CD14-positive monocyte (primary cell): ENCODE measurements around the gene POLG2. TPM values are rescaled to one million over a fixed set of nuclear protein-coding genes. Genes with fewer than 3 reads are reported as not detected.

Experiments used
- DNase-seq, 3 donors: peaks; one replicate each; pipeline ENCODE4 v3.0.0-alpha.2; 2011 to 2022
- H2AFZ ChIP-seq: 2 replicates; pipeline ENCODE4 v1.6.0; 2012; ENCODE audit warnings: mild to moderate bottlenecking, low read depth, low read length, inconsistent platforms; ENCODE audit not compliant: insufficient read depth, poor library complexity, severe bottlenecking
- H3K27ac ChIP-seq, 2 donors: 1 replicate in 1 of 2; 2 replicates in 1 of 2; pipeline ENCODE4 v1.5.1; 2012 to 2013; ENCODE audit warnings: low read length in 2 of 2, control low read depth in 1 of 2, inconsistent platforms in 1 of 2, low read depth in 1 of 2, mild to moderate bottlenecking in 1 of 2
- H3K27me3 ChIP-seq, 2 donors: one replicate each; pipeline versions ENCODE4 v1.6.0 to v1.6.1; 2011 to 2013; ENCODE audit warnings: low read length in 2 of 2; ENCODE audit not compliant: control insufficient read depth in 2 of 2, insufficient read depth in 2 of 2
- H3K36me3 ChIP-seq, 2 donors: replicated peaks in 1 of 2; 1 replicate in 1 of 2; 2 replicates in 1 of 2; pipeline versions ENCODE4 v1.5.1 to v1.6.1; 2012 to 2013; ENCODE audit warnings: low read length in 2 of 2, control low read depth in 1 of 2, inconsistent platforms in 1 of 2, mild to moderate bottlenecking in 1 of 2; ENCODE audit not compliant: insufficient read depth in 2 of 2, control insufficient read depth in 1 of 2
- H3K4me1 ChIP-seq, 2 donors: 1 replicate in 1 of 2; 2 replicates in 1 of 2; pipeline versions ENCODE4 v1.5.1 to v1.6.1; 2012 to 2013; ENCODE audit warnings: low read length in 2 of 2, control low read depth in 1 of 2, inconsistent platforms in 1 of 2, mild to moderate bottlenecking in 1 of 2, moderate library complexity in 1 of 2; ENCODE audit not compliant: insufficient read depth in 2 of 2, control insufficient read depth in 1 of 2
- H3K4me2 ChIP-seq: replicated peaks from 2 replicates; pipeline ENCODE3; 2012; ENCODE audit warnings: low read length, moderate library complexity, mild to moderate bottlenecking; ENCODE audit not compliant: poor library complexity, severe bottlenecking; ENCODE audit errors: extremely low read depth
- H3K4me3 ChIP-seq, 3 experiments: fragments of 200-600 bp in 1 of 3; sonication (generic) in 1 of 3; replicated peaks in 1 of 3; 1 replicate in 2 of 3; 2 replicates in 1 of 3; pipeline ENCODE4 v1.5.1; 2011 to 2013; ENCODE audit warnings: low read length in 3 of 3, mild to moderate bottlenecking in 3 of 3, control low read depth in 2 of 3, low read depth in 2 of 3, inconsistent platforms in 1 of 3, moderate library complexity in 1 of 3
- H3K79me2 ChIP-seq: 2 replicates; pipeline ENCODE4 v1.6.0; 2012; ENCODE audit warnings: mild to moderate bottlenecking, control low read depth, inconsistent platforms, low read length, moderate library complexity; ENCODE audit not compliant: insufficient read depth
- H3K9ac ChIP-seq: 2 replicates; pipeline ENCODE4 v1.6.0; 2017; ENCODE audit warnings: low read length, mild to moderate bottlenecking; ENCODE audit not compliant: insufficient read depth, poor library complexity, severe bottlenecking
- H3K9me3 ChIP-seq, 2 donors: replicated peaks in 1 of 2; 1 replicate in 1 of 2; 2 replicates in 1 of 2; pipeline versions ENCODE4 v1.5.1 to v1.6.1; 2012 to 2013; ENCODE audit warnings: low read length in 2 of 2, control low read depth in 1 of 2; ENCODE audit not compliant: control insufficient read depth in 1 of 2, insufficient read depth in 1 of 2
- H4K20me1 ChIP-seq: 2 replicates; pipeline ENCODE4 v1.6.0; 2012; ENCODE audit warnings: mild to moderate bottlenecking, low read length, control low read depth, moderate library complexity; ENCODE audit not compliant: insufficient read depth
- H3K27ac Mint-ChIP-seq, 7 donors: one replicate each; pipeline ENCODE4 v1.8.0; 2020; ENCODE audit warnings: mild to moderate bottlenecking in 7 of 7, mixed read lengths in 7 of 7, moderate library complexity in 6 of 7, inconsistent platforms in 2 of 7
- H3K27me3 Mint-ChIP-seq, 3 donors: one replicate each; pipeline ENCODE4 v1.8.0; 2021 to 2022; ENCODE audit warnings: low read depth in 3 of 3, mild to moderate bottlenecking in 3 of 3, mixed read lengths in 3 of 3, moderate library complexity in 3 of 3, inconsistent platforms in 1 of 3
- H3K36me3 Mint-ChIP-seq, 2 donors: one replicate each; pipeline ENCODE4 v1.8.0; 2020; ENCODE audit warnings: mixed read lengths in 2 of 2, inconsistent platforms in 1 of 2, mild to moderate bottlenecking in 1 of 2
- H3K4me1 Mint-ChIP-seq: one replicate; pipeline ENCODE4 v1.8.0; 2020; ENCODE audit warnings: mild to moderate bottlenecking, mixed read lengths
- H3K4me3 Mint-ChIP-seq, 2 donors: one replicate each; pipeline ENCODE4 v1.8.0; 2020; ENCODE audit warnings: mild to moderate bottlenecking in 2 of 2, mixed read lengths in 2 of 2, moderate library complexity in 1 of 2
- H3K9me3 Mint-ChIP-seq, 7 donors: one replicate each; pipeline ENCODE4 v1.8.0; 2020 to 2022; ENCODE audit warnings: mixed read lengths in 7 of 7, mild to moderate bottlenecking in 6 of 7, moderate library complexity in 6 of 7, inconsistent platforms in 2 of 7
- WGBS: methylation state at CpG from one replicate; pipeline ENCODE4 v1.1.5; 2013; ENCODE audit warnings: missing lambda C conversion rate; ENCODE audit not compliant: insufficient coverage; 5-methylcytosine and 5-hydroxymethylcytosine counted together
- intact Hi-C, 2 donors: fragments of 100-400 bp; cut with micrococcal nuclease; formaldehyde crosslinking; loops; one replicate each; pipeline versions ENCODE4 v1.15.0 to v1.15.1; 2023
- polyA plus RNA-seq, 3 donors: library from polyadenylated mRNA; depleted of rRNA in 1 of 3; unstranded in 2 of 3; stranded (reverse) in 1 of 3; fragments of 300-500 nt in 2 of 3; fragments of >200 nt in 1 of 3; fragmentation: Illumina TruSeq in 2 of 3; gene quantifications; 1 replicate in 2 of 3; 2 replicates in 1 of 3; pipeline ENCODE4 v1.2.3, GENCODE V29; 2012 to 2021
- TF ChIP-seq, protein P1 (sequence below): fragments of 200-600 bp; IDR thresholded peaks from one replicate; pipeline ENCODE4 v1.8.0; 2022; ENCODE audit warnings: antibody characterized with exemption, mild to moderate bottlenecking

Gene POLG2
- polyA plus RNA-seq, 3 donors: 0.85 to 15.8 (median 1.7) TPM

DNA sequence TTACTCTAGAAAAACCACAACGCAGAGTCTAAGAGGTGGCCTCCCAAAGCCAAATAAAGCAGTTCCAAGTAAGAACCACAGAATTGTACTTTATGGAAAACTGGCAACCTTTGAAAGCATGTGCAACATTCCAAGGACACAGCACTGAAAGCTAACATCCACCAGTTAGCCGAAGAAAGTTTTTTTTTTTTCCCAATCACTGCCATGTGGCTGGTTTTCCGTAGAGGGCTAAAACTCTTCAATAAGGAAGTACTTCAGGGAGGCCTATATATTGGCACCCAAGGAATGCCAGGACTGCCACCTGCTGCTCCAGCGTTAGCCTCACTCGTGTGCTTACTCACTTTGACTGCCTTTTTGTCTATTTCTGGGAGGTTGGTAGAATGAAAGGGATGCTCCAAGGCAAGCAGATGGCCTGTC lies 35.1 kb upstream of the POLG2 start:
- H3K4me1 Mint-ChIP-seq: no peaks in the 10 kb centered on the region
- TF ChIP-seq, protein P1, sequence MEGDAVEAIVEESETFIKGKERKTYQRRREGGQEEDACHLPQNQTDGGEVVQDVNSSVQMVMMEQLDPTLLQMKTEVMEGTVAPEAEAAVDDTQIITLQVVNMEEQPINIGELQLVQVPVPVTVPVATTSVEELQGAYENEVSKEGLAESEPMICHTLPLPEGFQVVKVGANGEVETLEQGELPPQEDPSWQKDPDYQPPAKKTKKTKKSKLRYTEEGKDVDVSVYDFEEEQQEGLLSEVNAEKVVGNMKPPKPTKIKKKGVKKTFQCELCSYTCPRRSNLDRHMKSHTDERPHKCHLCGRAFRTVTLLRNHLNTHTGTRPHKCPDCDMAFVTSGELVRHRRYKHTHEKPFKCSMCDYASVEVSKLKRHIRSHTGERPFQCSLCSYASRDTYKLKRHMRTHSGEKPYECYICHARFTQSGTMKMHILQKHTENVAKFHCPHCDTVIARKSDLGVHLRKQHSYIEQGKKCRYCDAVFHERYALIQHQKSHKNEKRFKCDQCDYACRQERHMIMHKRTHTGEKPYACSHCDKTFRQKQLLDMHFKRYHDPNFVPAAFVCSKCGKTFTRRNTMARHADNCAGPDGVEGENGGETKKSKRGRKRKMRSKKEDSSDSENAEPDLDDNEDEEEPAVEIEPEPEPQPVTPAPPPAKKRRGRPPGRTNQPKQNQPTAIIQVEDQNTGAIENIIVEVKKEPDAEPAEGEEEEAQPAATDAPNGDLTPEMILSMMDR: no peak
- WGBS: no CpG with 5 or more reads among the region's 5 CpGs
- H3K9me3 Mint-ChIP-seq: no peaks in the 10 kb centered on the region
- DNase-seq: no peak
- Histone ChIP-seq H4K20me1 (no peaks in the 10 kb centered on the region), H3K27me3 (no peaks in the 10 kb centered on the region), H3K9me3 (no peaks in the 10 kb centered on the region), H3K4me1 (no peaks in the 10 kb centered on the region), H3K36me3 (peaks cover 96 to 100% of the 10 kb centered on the region in 2 donors), H3K4me2 (no peak overlapping the region), H3K4me3 (no peak overlapping the region), H3K79me2 (no peaks in the 10 kb centered on the region), H3K9ac (no peak overlapping the region), H2AFZ (no peak overlapping the region), H3K27ac (no peak overlapping the region)
- no peak overlapping the region for H3K27ac Mint-ChIP-seq
- no peak overlapping the region for H3K4me3 Mint-ChIP-seq
- intact Hi-C loops: no loop called here
- H3K27me3 Mint-ChIP-seq: no peaks in the 10 kb centered on the region
- H3K36me3 Mint-ChIP-seq: peaks cover 87 to 98% of the 10 kb centered on the region in 2 donors

DNA sequence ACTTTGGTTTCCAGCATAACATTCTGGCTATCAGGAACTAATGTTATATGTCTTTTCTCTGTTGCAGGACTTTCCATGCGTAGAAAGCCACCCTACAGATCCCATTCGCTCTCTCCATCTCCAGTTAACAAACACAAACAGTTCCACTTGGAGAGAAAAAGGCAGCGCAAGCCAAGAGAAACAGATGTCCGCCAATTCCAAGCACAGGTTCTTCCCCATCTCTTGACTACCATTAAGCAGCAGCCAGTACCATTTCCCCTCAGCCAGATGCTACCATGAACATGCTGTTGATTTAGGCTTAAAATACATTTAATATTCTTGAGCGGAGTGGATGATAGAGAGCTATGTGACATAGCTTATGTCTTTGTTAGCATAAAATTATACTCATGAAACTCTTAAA lies 32.4 kb upstream of the POLG2 start:
- no peak for DNase-seq
- Mint-ChIP-seq H3K9me3 (no peaks in the 10 kb centered on the region), H3K27ac (no peak overlapping the region), H3K27me3 (no peaks in the 10 kb centered on the region), H3K4me1 (no peaks in the 10 kb centered on the region), H3K4me3 (no peak overlapping the region), H3K36me3 (peaks cover 83 to 95% of the 10 kb centered on the region in 2 donors)
- Histone ChIP-seq H2AFZ (no peak overlapping the region), H4K20me1 (no peaks in the 10 kb centered on the region), H3K4me2 (no peak overlapping the region), H3K79me2 (no peaks in the 10 kb centered on the region), H3K9ac (no peak overlapping the region), H3K27ac (no peak overlapping the region), H3K27me3 (no peaks in the 10 kb centered on the region), H3K4me3 (no peak overlapping the region), H3K9me3 (no peaks in the 10 kb centered on the region), H3K4me1 (no peaks in the 10 kb centered on the region), H3K36me3 (peaks cover 94 to 100% of the 10 kb centered on the region in 2 donors)
- TF ChIP-seq, protein P1: no peak
- intact Hi-C loops: no loop called here
- WGBS: 100% methylated on average over 2 of the region's 5 CpGs
